ENCODE results near the gene FAM184A. TPM values are rescaled to one million over a fixed set of nuclear protein-coding genes. Genes with fewer than 3 reads are reported as not detected.
A peak's percentile ranks its signal among the peaks of the same experiment; 100 is the strongest.

The FAM184A gene
- total and polyA plus RNA-seq, 2 experiments from 2014 or later: 13.7 to 18.6 TPM

GRCh38 chr6:119052987-119053386, 25.5 kb downstream of the FAM184A start:
- ATAC-seq (peak; percentile 80), DNase-seq (ENCODE audit: low spot score) (no peak)
- Histone ChIP-seq H2AFZ (no peak overlapping the region), H3K4me1 (ENCODE audit: insufficient read depth) (peaks cover 26% of the 10 kb centered on the region), H3K27me3 (ENCODE audit: insufficient read depth) (no peaks in the 10 kb centered on the region), H3F3A (replicated peaks; ENCODE audit: low read depth) (no peaks in the 10 kb centered on the region), H3K36me3 (ENCODE audit: insufficient read depth) (no peaks in the 10 kb centered on the region), H3K4me3 (no peak overlapping the region), H3K9me2 (ENCODE audit: insufficient read depth) (no peaks in the 10 kb centered on the region), H3K4me2 (peak overlapping the region; percentile 59; the same call in 1 of the 2 replicates), H3K27ac (ENCODE audit: low read depth) (no peak overlapping the region), H4K20me1 (replicated peaks; ENCODE audit: insufficient read depth) (no peaks in the 10 kb centered on the region), H3K79me2 (replicated peaks; ENCODE audit: insufficient read depth) (0 out of 2 replicates have a peak, but pooled peaks cover 6% of the 10 kb centered on the region)
- peaks cover 18% of the 10 kb centered on the region; the same call in 2 of the 3 replicates for H3K36me3 Mint-ChIP-seq (ENCODE audit: low read depth)
- peaks cover 35% of the 10 kb centered on the region for H3K4me1 Mint-ChIP-seq
- H3K4me3 Mint-ChIP-seq: no peak overlapping the region
- no peak overlapping the region for H3K27ac Mint-ChIP-seq
- H3K9me3 Mint-ChIP-seq: peaks cover 12% of the 10 kb centered on the region
- H3K27me3 Mint-ChIP-seq (ENCODE audit: insufficient read depth, low read depth, poor library complexity): peaks cover 2% of the 10 kb centered on the region
- no peak for TF ChIP-seq REST (IDR thresholded peaks at IDR 0.05; ENCODE audit: unreplicated experiment)
- no peak for TF ChIP-seq JUNB (IDR thresholded peaks at IDR 0.05; ENCODE audit: unreplicated experiment)
- no peak for TF ChIP-seq EZH2phosphoT487 (IDR thresholded peaks at IDR 0.05; ENCODE audit: unreplicated experiment)
- TF ChIP-seq POLR2AphosphoS5 (IDR thresholded peaks at IDR 0.05; ENCODE audit: low read depth): no peak
- no peak for TF ChIP-seq EZH2 (IDR thresholded peaks at IDR 0.05; ENCODE audit: low read depth, unreplicated experiment)
- TF ChIP-seq ZNF462 (CRISPR knock-in tag; IDR thresholded peaks at IDR 0.05): no peak
- no peak for TF ChIP-seq ZNF331 (CRISPR knock-in tag; IDR thresholded peaks at IDR 0.05; ENCODE audit: low read depth)
- no peak for TF ChIP-seq CREB1 (CRISPR knock-in tag; IDR thresholded peaks at IDR 0.05; ENCODE audit: low read depth)
- TF ChIP-seq NANOG (IDR thresholded peaks at IDR 0.05; ENCODE audit: borderline replicate concordance): no peak
- TF ChIP-seq ETS1 (IDR thresholded peaks at IDR 0.05): no peak

All from GM23338 (cell line).